Measurements from ENCODE around the gene GNAS-AS1.

Gene GNAS-AS1

DNA sequence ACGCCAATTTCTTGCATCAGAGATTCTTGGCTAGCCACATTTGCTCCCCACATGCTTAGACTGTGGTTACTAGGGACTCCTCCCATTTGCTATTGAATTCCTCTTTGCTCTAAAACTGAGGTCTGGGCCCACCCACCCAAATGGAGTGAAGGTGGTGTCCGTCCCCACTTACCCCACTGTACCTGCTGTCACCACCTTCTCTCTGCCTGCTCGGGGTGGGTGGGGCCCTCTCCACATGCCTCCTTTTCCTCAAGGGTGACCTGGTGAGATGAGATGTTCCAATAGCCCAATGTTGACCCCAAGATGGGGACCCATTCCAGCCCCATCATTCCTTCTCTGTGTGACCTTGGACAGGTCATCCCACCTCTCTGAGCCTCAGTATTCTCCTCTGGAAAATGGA lies 74.6 kb downstream of the GNAS-AS1 start:
- no peak for DNase-seq

DNA sequence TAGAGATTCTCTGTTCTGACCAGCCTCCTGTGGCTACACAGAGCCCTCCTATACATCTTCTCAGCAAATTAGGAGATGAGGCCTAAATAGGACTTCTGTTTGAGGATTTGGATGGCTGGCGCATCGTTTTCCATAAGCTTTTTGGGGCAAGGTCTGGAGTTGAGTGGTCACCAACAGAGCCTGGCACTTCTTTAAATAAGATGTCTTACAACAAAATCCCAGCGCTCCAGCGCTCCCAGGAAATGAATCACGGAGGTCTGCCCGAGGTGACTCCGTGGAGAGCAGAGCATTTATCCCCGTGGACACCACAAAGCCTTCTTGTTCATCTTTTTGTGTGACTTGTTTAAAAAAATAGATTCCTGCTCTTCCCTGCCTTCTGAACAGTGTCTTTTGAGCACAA lies 75.3 kb downstream of the GNAS-AS1 start:
- no peak for DNase-seq

DNA sequence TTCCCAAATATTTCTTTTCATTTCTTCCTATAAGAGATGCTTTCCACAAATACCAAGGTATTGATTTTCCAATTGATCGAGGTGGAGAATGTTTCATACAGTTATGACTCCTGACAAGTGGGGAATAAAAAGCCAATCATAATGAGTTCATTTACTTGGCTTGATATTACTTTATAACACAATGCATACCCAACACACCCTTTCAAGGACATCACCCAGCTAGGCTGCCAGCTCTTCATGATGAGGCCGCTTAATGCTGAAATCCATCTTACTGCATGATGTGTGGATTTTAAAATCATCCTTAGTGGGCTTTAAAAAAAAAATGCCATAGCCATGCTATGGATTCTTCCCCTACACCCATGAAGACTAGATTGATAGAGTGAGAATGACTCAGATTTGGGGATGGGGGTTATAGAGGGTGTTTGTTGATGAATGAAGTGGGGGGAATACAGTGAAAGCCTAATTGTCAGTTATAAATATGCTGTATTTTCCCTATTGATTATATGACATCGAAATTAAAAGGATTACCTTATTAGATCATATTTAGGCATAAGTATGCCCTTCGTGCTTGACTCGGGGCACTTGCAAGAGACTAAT lies 75.9 kb downstream of the GNAS-AS1 start:
- DNase-seq: no peak

DNA sequence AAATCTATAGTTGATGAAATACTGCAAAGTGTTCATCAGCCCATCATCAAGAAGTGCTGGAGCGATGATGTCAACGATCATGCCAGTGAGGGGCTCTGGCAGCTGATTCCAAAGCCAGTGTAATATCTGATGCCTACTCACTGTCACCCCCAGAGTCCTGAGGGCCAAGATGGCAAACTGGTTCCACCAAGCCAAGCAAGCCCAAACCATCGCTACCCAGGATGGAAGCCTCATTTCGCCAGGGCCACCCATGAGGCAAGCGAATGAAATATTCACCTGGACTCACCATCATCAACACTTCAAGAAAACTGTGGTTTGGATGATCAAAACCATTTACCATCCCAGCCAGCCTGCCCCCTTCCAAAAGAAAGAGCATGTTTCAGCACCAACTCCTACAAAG lies 76.5 kb downstream of the GNAS-AS1 start:
- no peak for DNase-seq

DNA sequence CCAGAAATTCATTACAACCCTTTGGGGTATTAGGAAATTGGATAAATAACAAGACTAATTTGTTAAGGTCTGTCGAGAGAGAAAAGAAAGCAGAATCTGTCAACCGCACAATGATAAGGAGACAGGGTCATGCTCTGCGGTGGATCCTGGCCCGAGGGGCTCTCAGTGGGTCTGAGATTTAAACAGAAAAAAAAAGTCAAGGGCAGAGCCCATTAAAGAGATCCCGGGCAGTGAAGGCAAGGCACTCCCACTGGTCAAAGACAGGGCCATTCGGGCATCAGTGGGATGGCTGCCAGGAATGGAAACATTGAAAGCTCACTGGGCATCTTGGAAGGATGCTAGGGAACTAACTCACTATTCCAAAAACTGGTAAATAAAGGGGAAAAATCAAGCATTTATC lies 77.9 kb downstream of the GNAS-AS1 start:
- DNase-seq: no peak

Data from NCI-H1417 (cell line).